ENCODE data around the gene AGPAT2.
"Not testable (repeated sequence)": the region's sequence is repeated elsewhere in the genome, so short reads cannot be mapped to it uniquely, and the experiment has no call there.

AGPAT2 gene

GRCh38 chr9:136643596-136644342, 43.5 kb downstream of the AGPAT2 start:
- DNase-seq: no peak

GRCh38 chr9:136642439-136642921, 44.8 kb downstream of the AGPAT2 start:
- no peak for DNase-seq

- DNase-seq: no peak
Observed at GRCh38 chr9:136640171-136641111, 46.8 kb downstream of the AGPAT2 start.

GRCh38 chr9:136634904-136635303, 52.4 kb downstream of the AGPAT2 start:
- DNase-seq: no peak

GRCh38 chr9:136632491-136633106, 54.7 kb downstream of the AGPAT2 start:
- not testable (repeated sequence) for DNase-seq

GRCh38 chr9:136632072-136632471, 55.2 kb downstream of the AGPAT2 start:
- DNase-seq: not testable (repeated sequence)

- peak; percentile 54 for DNase-seq
Observed at GRCh38 chr9:136631038-136632000, 55.9 kb downstream of the AGPAT2 start.

- no peak for DNase-seq
Observed at GRCh38 chr9:136630662-136630992, 56.6 kb downstream of the AGPAT2 start.

- peak; percentile 19 for DNase-seq
Observed at GRCh38 chr9:136629879-136630661, 57.2 kb downstream of the AGPAT2 start.

GRCh38 chr9:136629001-136629878, 58.0 kb downstream of the AGPAT2 start:
- no peak for DNase-seq

GRCh38 chr9:136628268-136628667, 59.0 kb downstream of the AGPAT2 start:
- DNase-seq: no peak

GRCh38 chr9:136627703-136628102, 59.6 kb downstream of the AGPAT2 start:
- DNase-seq: no peak

GRCh38 chr9:136626740-136627642, 60.3 kb downstream of the AGPAT2 start:
- no peak for DNase-seq

GRCh38 chr9:136626066-136626725, 61.1 kb downstream of the AGPAT2 start:
- DNase-seq: no peak

- DNase-seq: no peak
Observed at GRCh38 chr9:136625101-136626065, 61.9 kb downstream of the AGPAT2 start.

- DNase-seq: no peak
Observed at GRCh38 chr9:136624184-136624951, 62.9 kb downstream of the AGPAT2 start.

- DNase-seq: no peak
Observed at GRCh38 chr9:136623842-136624183, 63.4 kb downstream of the AGPAT2 start.
